IPS-15b (cell line): ENCODE results near the gene MOGAT1.

Experiments
- H3K27me3 ChIP-seq: one replicate; pipeline ENCODE4 v1.6.1; 2013; ENCODE audit warnings: low read length; ENCODE audit not compliant: control insufficient read depth, insufficient read depth
- H3K36me3 ChIP-seq: one replicate; pipeline ENCODE4 v1.6.1; 2013; ENCODE audit warnings: low read length; ENCODE audit not compliant: control insufficient read depth, insufficient read depth
- H3K4me1 ChIP-seq: one replicate; pipeline ENCODE4 v1.6.1; 2013; ENCODE audit warnings: mild to moderate bottlenecking, low read length; ENCODE audit not compliant: control insufficient read depth, insufficient read depth
- H3K4me3 ChIP-seq: one replicate; pipeline ENCODE4 v1.5.1; 2013; ENCODE audit warnings: low read depth, low read length
- H3K9ac ChIP-seq: one replicate; pipeline ENCODE4 v1.6.1; 2013; ENCODE audit warnings: low read depth, mild to moderate bottlenecking, low read length
- H3K9me3 ChIP-seq: one replicate; pipeline ENCODE4 v1.6.1; 2013; ENCODE audit warnings: mild to moderate bottlenecking, low read length; ENCODE audit not compliant: control insufficient read depth, insufficient read depth

The MOGAT1 gene

DNA sequence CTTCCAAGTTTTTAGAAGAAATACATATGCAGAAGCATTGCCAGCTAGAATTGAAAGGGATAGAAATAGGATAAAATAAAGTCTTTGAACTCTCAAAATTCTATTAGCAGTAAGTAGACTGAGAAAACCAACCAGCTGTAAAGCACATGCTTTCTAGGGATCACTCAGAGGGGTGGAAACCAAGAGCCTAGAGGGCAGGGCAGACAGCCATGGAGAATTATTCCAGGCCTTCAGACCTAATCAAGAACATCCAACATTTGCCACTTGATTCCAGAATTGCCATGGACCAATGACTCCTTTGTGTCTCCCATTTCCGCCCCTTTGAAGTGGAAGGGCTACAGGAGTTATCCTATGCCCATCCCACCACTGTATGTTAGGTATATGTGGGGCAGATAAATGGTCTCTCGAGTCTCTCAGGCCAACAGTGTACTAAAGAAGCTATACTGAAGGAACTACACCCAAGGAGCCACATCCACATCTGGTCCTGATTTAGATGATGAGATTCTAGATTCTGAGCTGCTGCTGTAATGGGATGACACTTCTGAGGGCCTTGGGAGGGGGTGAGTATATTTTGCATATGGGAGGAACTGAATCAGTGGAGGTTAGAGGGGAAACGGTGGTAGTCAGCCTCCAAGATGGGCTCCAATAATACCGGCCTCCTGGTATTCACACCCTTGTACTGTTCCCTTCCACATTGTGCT lies 19.6 kb upstream of the MOGAT1 start:
- Histone ChIP-seq H3K4me1 (no peaks in the 10 kb centered on the region), H3K9me3 (no peaks in the 10 kb centered on the region), H3K36me3 (peaks cover 7% of the 10 kb centered on the region), H3K27me3 (no peaks in the 10 kb centered on the region), H3K9ac (no peak overlapping the region), H3K4me3 (no peak overlapping the region)

DNA sequence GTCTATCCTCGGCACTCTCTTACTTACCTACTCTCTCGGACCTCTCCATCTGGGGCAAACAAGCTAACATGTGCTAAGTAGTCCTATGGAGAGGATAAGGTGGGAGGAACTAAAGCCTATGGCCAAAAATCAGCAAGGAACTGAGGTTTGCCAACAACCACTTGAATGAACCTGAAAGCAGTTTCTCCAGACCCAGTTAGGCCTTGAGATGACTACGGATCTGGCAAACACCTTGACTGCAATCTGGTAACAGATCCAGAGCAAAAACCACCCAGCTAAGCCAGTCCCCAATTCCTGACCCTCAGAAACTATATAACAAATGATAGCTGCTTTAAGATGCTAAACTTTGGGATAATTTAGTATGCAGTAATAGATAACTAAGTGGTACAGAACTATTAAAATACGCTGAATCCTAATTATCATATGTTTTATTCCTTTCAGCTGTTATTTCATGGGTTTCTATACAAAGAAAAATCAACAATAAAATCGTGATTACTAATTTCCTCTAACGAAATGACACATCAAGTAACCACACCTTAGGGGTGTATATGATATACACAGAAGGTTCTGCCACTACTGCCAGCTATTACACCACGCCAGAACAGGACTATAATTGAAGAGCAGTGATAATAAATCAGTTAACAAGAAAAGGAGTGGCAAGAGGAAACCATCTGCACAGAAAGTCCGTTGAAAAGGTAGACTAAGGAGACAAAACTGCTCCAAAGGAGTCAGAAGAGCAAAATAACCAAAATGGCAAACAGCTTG lies 18.8 kb upstream of the MOGAT1 start:
- Histone ChIP-seq H3K27me3 (no peaks in the 10 kb centered on the region), H3K9me3 (no peaks in the 10 kb centered on the region), H3K9ac (no peak overlapping the region), H3K36me3 (peaks cover 2% of the 10 kb centered on the region), H3K4me1 (no peaks in the 10 kb centered on the region), H3K4me3 (no peak overlapping the region)

GRCh38 chr2:222653280-222653679 lies 18.2 kb upstream of the MOGAT1 start:
- Histone ChIP-seq H3K27me3 (no peaks in the 10 kb centered on the region), H3K4me1 (no peaks in the 10 kb centered on the region), H3K9me3 (no peaks in the 10 kb centered on the region), H3K36me3 (no peaks in the 10 kb centered on the region), H3K4me3 (no peak overlapping the region), H3K9ac (no peak overlapping the region)

GRCh38 chr2:222655787-222656525 lies 15.5 kb upstream of the MOGAT1 start, which contains the start of gene FARSB:
Gene FARSB, minus strand, starts transcription at chr2:222656092. Its CDS starts 19 bp downstream, at chr2:222656073.
- Histone ChIP-seq H3K4me3 (peak within 1 kb of the TSS; percentile 92), H3K9ac (peak within 1 kb of the TSS; percentile 99), H3K27me3 (no peaks in the 10 kb centered on the region), H3K36me3 (no peaks in the 10 kb centered on the region), H3K4me1 (no peaks in the 10 kb centered on the region), H3K9me3 (no peaks in the 10 kb centered on the region)

GRCh38 chr2:222656526-222657446 lies 14.7 kb upstream of the MOGAT1 start:
- no peaks in the 10 kb centered on the region for H3K9me3 ChIP-seq
- no peaks in the 10 kb centered on the region for H3K4me1 ChIP-seq
- H3K27me3 ChIP-seq = no peaks in the 10 kb centered on the region
- peak overlapping the region; percentile 77 for H3K9ac ChIP-seq
- H3K4me3 ChIP-seq = peak overlapping the region; percentile 92
- H3K36me3 ChIP-seq = no peaks in the 10 kb centered on the region

- Histone ChIP-seq H3K9ac (no peak overlapping the region), H3K36me3 (no peaks in the 10 kb centered on the region), H3K4me3 (no peak overlapping the region), H3K9me3 (no peaks in the 10 kb centered on the region), H3K4me1 (no peaks in the 10 kb centered on the region), H3K27me3 (no peaks in the 10 kb centered on the region)
Measured at GRCh38 chr2:222663479-222663878, 8.0 kb upstream of the MOGAT1 start.

DNA sequence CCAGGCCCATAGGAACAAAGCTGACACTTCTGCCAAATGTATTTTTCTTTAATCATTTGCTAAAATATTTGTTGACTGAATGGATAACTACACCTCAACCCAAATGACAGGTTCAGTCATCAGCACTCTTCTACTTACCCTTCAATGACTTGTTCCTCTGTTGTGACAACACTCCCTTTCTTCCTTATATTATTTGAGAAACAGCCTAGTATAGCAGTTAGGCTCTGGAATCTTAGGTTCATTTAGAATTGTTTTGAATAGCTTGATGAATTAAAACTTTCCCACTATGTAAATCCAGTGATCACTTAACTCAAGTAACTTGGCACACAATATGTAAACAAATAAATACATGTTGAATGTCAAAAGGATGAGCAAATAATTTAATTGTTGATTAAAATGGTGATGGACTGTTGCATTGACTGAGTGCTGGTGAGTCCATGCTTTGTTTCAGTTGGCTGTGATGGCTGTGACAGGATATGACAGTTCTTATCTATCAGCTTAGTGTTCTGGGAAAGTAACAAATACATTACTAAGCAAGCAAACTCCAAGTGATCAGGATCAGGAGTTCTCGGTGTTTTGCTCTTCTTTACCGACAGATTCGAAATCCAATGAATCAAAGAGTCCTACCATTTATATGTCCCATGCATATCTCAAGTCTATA lies 2.8 kb upstream of the MOGAT1 start:
- H3K4me3 ChIP-seq = no peak overlapping the region
- no peak overlapping the region for H3K9ac ChIP-seq
- H3K27me3 ChIP-seq = peaks cover 38% of the 10 kb centered on the region
- H3K36me3 ChIP-seq = no peaks in the 10 kb centered on the region
- no peaks in the 10 kb centered on the region for H3K9me3 ChIP-seq
- no peaks in the 10 kb centered on the region for H3K4me1 ChIP-seq

DNA sequence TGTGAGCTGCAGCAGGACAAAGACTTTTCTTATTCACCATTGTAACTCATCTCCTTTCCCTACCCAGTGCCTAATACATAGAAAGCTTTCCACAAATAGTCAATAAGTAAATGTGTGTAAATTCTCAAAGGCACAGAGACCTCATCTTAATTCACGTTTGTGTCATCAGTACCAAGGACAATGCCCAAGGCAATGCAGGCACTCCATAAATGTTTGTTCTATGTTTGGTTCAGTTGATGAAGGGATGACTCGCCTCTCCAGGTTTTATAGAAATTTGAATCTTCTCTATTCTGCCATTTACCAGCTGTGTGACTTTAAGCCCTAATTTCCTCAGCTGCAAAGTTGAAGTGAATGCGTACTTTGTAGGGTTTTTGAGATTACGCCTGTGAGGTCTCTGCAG lies 2.1 kb upstream of the MOGAT1 start:
- Histone ChIP-seq H3K36me3 (no peaks in the 10 kb centered on the region), H3K9me3 (no peaks in the 10 kb centered on the region), H3K4me3 (no peak overlapping the region), H3K9ac (no peak overlapping the region), H3K27me3 (peaks cover 41% of the 10 kb centered on the region), H3K4me1 (no peaks in the 10 kb centered on the region)

GRCh38 chr2:222670191-222671038 lies 1.0 kb upstream of the MOGAT1 start:
- no peaks in the 10 kb centered on the region for H3K4me1 ChIP-seq
- H3K9me3 ChIP-seq = no peaks in the 10 kb centered on the region
- H3K36me3 ChIP-seq = no peaks in the 10 kb centered on the region
- peaks cover 41% of the 10 kb centered on the region for H3K27me3 ChIP-seq
- H3K9ac ChIP-seq = no peak overlapping the region
- peak overlapping the region; percentile 76 for H3K4me3 ChIP-seq

DNA sequence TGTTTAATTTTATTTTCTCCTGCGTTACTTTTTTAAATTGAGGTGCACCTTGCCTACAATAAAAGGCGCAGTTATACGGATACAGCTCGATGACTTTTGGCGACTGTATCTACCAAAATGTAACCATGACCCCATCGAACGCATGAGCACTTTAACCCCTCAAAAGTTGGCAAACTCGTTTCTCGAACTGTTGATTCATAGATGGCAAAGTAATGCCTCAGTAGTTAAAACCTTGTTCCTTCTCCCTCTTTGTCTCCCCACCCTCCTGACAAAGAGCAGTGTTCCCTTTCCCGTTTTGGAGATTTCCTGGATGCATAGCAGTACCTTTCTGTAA lies 577 bp downstream of the MOGAT1 start:
- no peaks in the 10 kb centered on the region for H3K4me1 ChIP-seq
- no peaks in the 10 kb centered on the region for H3K9me3 ChIP-seq
- H3K27me3 ChIP-seq = peaks cover 41% of the 10 kb centered on the region
- H3K9ac ChIP-seq = no peak overlapping the region
- no peaks in the 10 kb centered on the region for H3K36me3 ChIP-seq
- H3K4me3 ChIP-seq = peak overlapping the region; percentile 76
